ENCODE data around the gene PLCB1. TPM values are rescaled to one million over a fixed set of nuclear protein-coding genes. Genes with fewer than 3 reads are reported as not detected.

PLCB1 gene
- total RNA-seq, 1 experiment from 2014 or later = 11.3 TPM

- DNase-seq (ENCODE audit: low spot score) = peak; percentile 81
- Mint-ChIP-seq H3K27ac (no peak overlapping the region), H3K36me3 (no peaks in the 10 kb centered on the region), H3K9me3 (no peaks in the 10 kb centered on the region), H3K4me3 (no peak overlapping the region), H3K27me3 (ENCODE audit: low read depth) (no peaks in the 10 kb centered on the region), H3K4me1 (peaks cover 33% of the 10 kb centered on the region)
- CTCF ChIA-PET = interaction anchor here (0.6 to 1.8 kb wide), 4 partner anchors 9 to 174 kb away, joined by 3 to 5 read pairs (median 3); partner anchors contain the start of gene PLCB1
- TF ChIP-seq USF2 (CRISPR knock-in tag; IDR thresholded peaks at IDR 0.05) = no peak
- TF ChIP-seq EMX1 (CRISPR knock-in tag; IDR thresholded peaks at IDR 0.05) = no peak
- TF ChIP-seq MAX (CRISPR knock-in tag; IDR thresholded peaks at IDR 0.05) = peak; percentile 30; the same call in 1 of the 2 replicates
- TF ChIP-seq ZNF532 (CRISPR knock-in tag; IDR thresholded peaks at IDR 0.05; ENCODE audit: borderline replicate concordance) = 0 out of 2 replicates have a peak, but pooled peaks have one; percentile 25
- no peak for TF ChIP-seq NR2C2 (CRISPR knock-in tag; IDR thresholded peaks at IDR 0.05)
- TF ChIP-seq KAT7 (CRISPR knock-in tag; IDR thresholded peaks at IDR 0.05; ENCODE audit: borderline replicate concordance) = no peak
- no peak for TF ChIP-seq IRF1 (CRISPR knock-in tag; IDR thresholded peaks at IDR 0.05)
- TF ChIP-seq HMGA2 (CRISPR knock-in tag; IDR thresholded peaks at IDR 0.05) = no peak
- peak; percentile 79; the same call in 1 of the 2 replicates for TF ChIP-seq ZNF423 (CRISPR knock-in tag; IDR thresholded peaks at IDR 0.05)
- no peak for TF ChIP-seq TEAD4 (CRISPR knock-in tag; IDR thresholded peaks at IDR 0.05)
- TF ChIP-seq CTCF (IDR thresholded peaks at IDR 0.05) = peak; percentile 88
- no peak for TF ChIP-seq CREM (CRISPR knock-in tag; IDR thresholded peaks at IDR 0.05)
- peak; percentile 91 for TF ChIP-seq ZNF121 (CRISPR knock-in tag; IDR thresholded peaks at IDR 0.05)
- POLR2A ChIA-PET = no interaction called here
- ATAC-seq = peak; percentile 92
Measured at GRCh38 chr20:8305449-8305978, 173.4 kb downstream of the PLCB1 start.

- H3K27ac Mint-ChIP-seq = no peak overlapping the region
- H3K9me3 Mint-ChIP-seq = no peaks in the 10 kb centered on the region
- H3K4me1 Mint-ChIP-seq = peaks cover 33% of the 10 kb centered on the region
- DNase-seq (ENCODE audit: low spot score) = no peak
- CTCF ChIA-PET = interaction anchor here (0.7 to 1.9 kb wide), 7 partner anchors 9 to 416 kb away, joined by 3 to 7 read pairs (median 4); partner anchors contain the start of gene PLCB1
- H3K27me3 Mint-ChIP-seq (ENCODE audit: low read depth) = no peaks in the 10 kb centered on the region
- H3K36me3 Mint-ChIP-seq = no peaks in the 10 kb centered on the region
- ATAC-seq = no peak
- POLR2A ChIA-PET = no interaction called here
- H3K4me3 Mint-ChIP-seq = no peak overlapping the region
- TF ChIP-seq AR (CRISPR knock-in tag; IDR thresholded peaks at IDR 0.05) (no peak), MAX (CRISPR knock-in tag; IDR thresholded peaks at IDR 0.05) (no peak), TEAD1 (CRISPR knock-in tag; IDR thresholded peaks at IDR 0.05) (no peak), CBFB (CRISPR knock-in tag; IDR thresholded peaks at IDR 0.05; ENCODE audit: low read depth) (no peak), MYBL2 (CRISPR knock-in tag; IDR thresholded peaks at IDR 0.05) (no peak), MLX (CRISPR knock-in tag; IDR thresholded peaks at IDR 0.05) (no peak), ZNF121 (CRISPR knock-in tag; IDR thresholded peaks at IDR 0.05) (no peak), HMGA2 (CRISPR knock-in tag; IDR thresholded peaks at IDR 0.05) (no peak), ZNF396 (CRISPR knock-in tag; IDR thresholded peaks at IDR 0.05; ENCODE audit: borderline replicate concordance) (no peak), CREB1 (CRISPR knock-in tag; IDR thresholded peaks at IDR 0.05) (no peak), SP1 (CRISPR knock-in tag; conservative IDR thresholded peaks at IDR 0.05) (no peak), ELF4 (CRISPR knock-in tag; IDR thresholded peaks at IDR 0.05; ENCODE audit: low read depth) (no peak), ZBTB21 (CRISPR knock-in tag; IDR thresholded peaks at IDR 0.05; ENCODE audit: borderline replicate concordance) (no peak), CREM (CRISPR knock-in tag; IDR thresholded peaks at IDR 0.05) (no peak)
Measured at GRCh38 chr20:8306937-8307336, 174.9 kb downstream of the PLCB1 start.

Data from WTC11 (cell line).